GM19099 (cell line): Measurements from ENCODE around the gene SYT8.

ENCODE experiments used
- POLR2A ChIP-seq: IDR thresholded peaks from 3 replicates; pipeline ENCODE4 v1.6.1; 2011; ENCODE audit warnings: low read depth; ENCODE audit not compliant: insufficient read length; ENCODE audit errors: extremely low read depth

Gene SYT8

GRCh38 chr11:1837171-1838076, 2.6 kb downstream of the SYT8 start:
- no peak for TF ChIP-seq POLR2A

GRCh38 chr11:1838077-1838425, 3.3 kb downstream of the SYT8 start:
- no peak for TF ChIP-seq POLR2A

GRCh38 chr11:1838426-1839144, 3.8 kb downstream of the SYT8 start, which contains the start of gene TNNI2:
Gene TNNI2, plus strand, starts transcription at chr11:1838981. Its CDS starts 716 bp downstream, at chr11:1839697.
- TF ChIP-seq POLR2A, result no peak

GRCh38 chr11:1839204-1839923, 4.6 kb downstream of the SYT8 start:
- TF ChIP-seq POLR2A, result no peak

- TF ChIP-seq POLR2A, result no peak
Measured at GRCh38 chr11:1839924-1840779, 5.4 kb downstream of the SYT8 start.

GRCh38 chr11:1840780-1841480, 6.1 kb downstream of the SYT8 start:
- no peak for TF ChIP-seq POLR2A

- TF ChIP-seq POLR2A, result no peak
Measured at GRCh38 chr11:1841511-1842148, 6.8 kb downstream of the SYT8 start.

GRCh38 chr11:1842149-1843097, 7.6 kb downstream of the SYT8 start:
- no peak for TF ChIP-seq POLR2A

GRCh38 chr11:1843098-1843473, 8.3 kb downstream of the SYT8 start:
- TF ChIP-seq POLR2A, result no peak

- no peak for TF ChIP-seq POLR2A
Measured at GRCh38 chr11:1843796-1844195, 9.0 kb downstream of the SYT8 start.

GRCh38 chr11:1844221-1845094, 9.7 kb downstream of the SYT8 start:
- no peak for TF ChIP-seq POLR2A

- TF ChIP-seq POLR2A, result no peak
Measured at GRCh38 chr11:1845095-1845429, 10.3 kb downstream of the SYT8 start.
